Thoracic aorta (tissue), 2 donors: ENCODE measurements around the gene PTF1A. TPM values are rescaled to one million over a fixed set of nuclear protein-coding genes. Genes with fewer than 3 reads are reported as not detected.

ENCODE experiments used
- ATAC-seq: fragments of 150-250 bp; one replicate; pipeline ENCODE4 v1.8.0; 2017; ENCODE audit warnings: low read depth; ENCODE audit not compliant: insufficient number of reproducible peaks, low FRiP score
- DNase-seq: peaks from one replicate; pipeline ENCODE4 v3.0.0-alpha.2; 2020; ENCODE audit warnings: low spot score
- H3K27ac ChIP-seq, 2 donors: fragments of 200-600 bp; sonication (generic); 1 replicate in 1 of 2; 2 replicates in 1 of 2; pipeline ENCODE4 v1.5.1; 2016; ENCODE audit warnings: mild to moderate bottlenecking in 2 of 2, moderate library complexity in 2 of 2
- H3K27me3 ChIP-seq: fragments of 200-600 bp; sonication (generic); replicated peaks from 2 replicates; pipeline ENCODE4 v1.6.0; 2016; ENCODE audit warnings: mild to moderate bottlenecking; ENCODE audit not compliant: insufficient read depth
- H3K36me3 ChIP-seq: fragments of 200-600 bp; sonication (generic); one replicate; pipeline ENCODE4 v1.5.1; 2016
- H3K4me1 ChIP-seq, 2 donors: fragments of 200-600 bp; sonication (generic); 1 replicate in 1 of 2; 2 replicates in 1 of 2; pipeline versions ENCODE4 v1.5.1 to v1.6.0; 2016; ENCODE audit warnings: low read depth in 2 of 2, mild to moderate bottlenecking in 1 of 2; ENCODE audit not compliant: control insufficient read depth in 1 of 2
- H3K4me3 ChIP-seq: fragments of 200-600 bp; sonication (generic); 2 replicates; pipeline ENCODE4 v1.5.1; 2016; ENCODE audit warnings: mild to moderate bottlenecking
- H3K9me3 ChIP-seq: fragments of 200-600 bp; sonication (generic); 2 replicates; pipeline ENCODE4 v1.5.1; 2016
- CTCF ChIP-seq: fragments of 200-600 bp; sonication (generic); IDR thresholded peaks from one replicate; pipeline ENCODE4 v1.5.1; 2019; ENCODE audit warnings: antibody characterized with exemption
- total RNA-seq, 2 donors: library from RNA; depleted of rRNA; stranded (reverse); fragments of >200 nt; gene quantifications; one replicate each; pipeline versions ENCODE4 v1.1.0 to v1.2.3, GENCODE V29; 2016

The PTF1A gene
- total RNA-seq, 2 donors from 2014 or later = not detected

- Histone ChIP-seq H3K4me3 (no peak overlapping the region), H3K36me3 (no peaks in the 10 kb centered on the region)
These were observed 9.7 kb downstream of the PTF1A start for GRCh38 chr10:23201837-23202236.

DNA sequence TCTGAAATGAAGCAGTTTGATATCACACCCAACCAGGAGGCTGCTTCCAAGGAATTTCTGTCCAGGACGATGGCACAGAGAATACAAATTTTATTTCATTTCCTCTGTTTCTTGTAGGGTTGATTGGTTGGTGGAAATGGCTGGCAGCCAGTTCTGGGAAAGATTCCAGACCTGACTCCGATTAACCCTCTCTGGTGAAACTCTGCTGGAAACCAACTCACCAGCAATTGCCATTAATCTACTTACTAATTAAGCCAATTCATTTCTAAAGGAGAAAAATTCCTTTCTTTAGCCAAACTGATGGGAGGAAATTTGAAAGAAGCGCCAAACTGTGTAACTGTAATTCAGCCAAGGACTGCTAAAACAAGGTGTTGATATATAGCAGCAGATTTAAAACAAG is 10.7 kb downstream of the PTF1A start:
- no peak for ATAC-seq
- TF ChIP-seq CTCF = no peak
- no peaks in the 10 kb centered on the region for H3K36me3 ChIP-seq
- H3K9me3 ChIP-seq = no peaks in the 10 kb centered on the region
- H3K4me1 ChIP-seq = no peaks in the 10 kb centered on the region
- no peak overlapping the region for H3K27ac ChIP-seq
- no peak for DNase-seq
- H3K4me3 ChIP-seq = no peak overlapping the region
- no peaks in the 10 kb centered on the region for H3K27me3 ChIP-seq

More at GRCh38 chr10:23201837-23202236, 9.7 kb downstream of the PTF1A start:
- Histone ChIP-seq H3K27me3 (no peaks in the 10 kb centered on the region), H3K4me1 (no peaks in the 10 kb centered on the region), H3K27ac (no peak overlapping the region), H3K9me3 (no peaks in the 10 kb centered on the region)
- TF ChIP-seq CTCF = no peak
- ATAC-seq = no peak
- DNase-seq = no peak

- H3K27me3 ChIP-seq = no peaks in the 10 kb centered on the region
- DNase-seq = no peak
- no peaks in the 10 kb centered on the region for H3K9me3 ChIP-seq
- no peak for ATAC-seq
- H3K36me3 ChIP-seq = no peaks in the 10 kb centered on the region
- TF ChIP-seq CTCF = no peak
- H3K4me3 ChIP-seq = no peak overlapping the region
- no peaks in the 10 kb centered on the region for H3K4me1 ChIP-seq
- H3K27ac ChIP-seq = no peak overlapping the region
These were observed 11.5 kb downstream of the PTF1A start for GRCh38 chr10:23203369-23204325.

- no peak for DNase-seq
- H3K4me1 ChIP-seq = no peaks in the 10 kb centered on the region
- H3K27ac ChIP-seq = no peak overlapping the region
- no peak for ATAC-seq
- no peak overlapping the region for H3K4me3 ChIP-seq
- no peaks in the 10 kb centered on the region for H3K36me3 ChIP-seq
- no peak for TF ChIP-seq CTCF
- H3K9me3 ChIP-seq = no peaks in the 10 kb centered on the region
- H3K27me3 ChIP-seq = no peaks in the 10 kb centered on the region
These were observed 12.7 kb downstream of the PTF1A start for GRCh38 chr10:23204773-23205172.

DNA sequence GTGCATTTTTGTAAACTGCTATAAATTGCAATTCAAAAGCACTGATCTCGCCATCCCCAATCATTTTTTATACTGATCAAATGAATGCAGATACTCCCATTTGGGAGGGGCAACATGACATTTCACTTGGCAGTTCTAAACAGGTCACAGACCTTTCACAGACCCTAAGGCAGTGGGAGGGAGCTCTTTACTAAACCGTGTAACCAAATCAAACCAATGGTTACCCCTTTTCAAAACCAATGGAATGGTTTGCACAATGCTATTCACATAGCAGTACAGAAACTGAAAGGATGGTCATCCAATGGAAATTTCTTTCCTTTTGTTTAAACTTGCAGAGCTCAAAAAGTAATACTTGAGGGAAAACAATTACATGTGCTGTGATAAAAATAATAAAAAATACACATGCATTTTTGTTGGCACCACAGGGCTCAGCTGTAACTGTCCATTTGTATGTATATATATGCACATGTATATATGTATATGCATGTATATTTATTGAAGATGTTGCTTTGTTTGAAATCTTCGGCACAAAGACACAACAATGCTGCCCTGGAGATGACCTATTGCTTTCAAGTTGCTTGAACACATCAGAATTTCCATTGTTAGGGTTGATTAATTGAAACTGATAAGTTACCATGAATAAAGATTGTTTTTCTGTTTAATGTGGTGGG is 14.0 kb downstream of the PTF1A start:
- no peak overlapping the region for H3K4me3 ChIP-seq
- no peak overlapping the region for H3K27ac ChIP-seq
- no peaks in the 10 kb centered on the region for H3K4me1 ChIP-seq
- no peaks in the 10 kb centered on the region for H3K9me3 ChIP-seq
- no peak for TF ChIP-seq CTCF
- DNase-seq = no peak
- H3K27me3 ChIP-seq = no peaks in the 10 kb centered on the region
- H3K36me3 ChIP-seq = no peaks in the 10 kb centered on the region
- no peak for ATAC-seq
